Common myeloid progenitor, CD34-positive (primary cell): ENCODE measurements around the gene POU2AF2.

Source experiments
- CTCF ChIA-PET: fragments of 350-600 bp; sonication (Branson Sonifier 250); formaldehyde crosslinking; loops from one replicate; lab custom pipeline; 2021; ENCODE audit warnings: antibody characterized with exemption; lab: Charles Lee
- POLR2A ChIA-PET: fragments of 350-600 bp; sonication (Branson Sonifier 250); formaldehyde crosslinking; loops from one replicate; lab custom pipeline; 2021; ENCODE audit warnings: antibody characterized with exemption; lab: Charles Lee
- DNase-seq, 3 donors: peaks; one replicate each; pipeline versions ENCODE4 v3.0.0 to v3.0.0-alpha.2; 2013
- H3K27ac ChIP-seq, 2 experiments: 1 replicate in 1 of 2; 2 replicates in 1 of 2; pipeline ENCODE4 v1.7.0; 2013; ENCODE audit warnings: inconsistent platforms in 2 of 2, low read length in 2 of 2, mild to moderate bottlenecking in 2 of 2, low read depth in 1 of 2, moderate library complexity in 1 of 2; ENCODE audit not compliant: severe bottlenecking in 2 of 2, insufficient read depth in 1 of 2, poor library complexity in 1 of 2
- H3K27me3 ChIP-seq, 5 experiments: replicated peaks in 2 of 5; 1 replicate in 3 of 5; 2 replicates in 2 of 5; pipeline versions ENCODE4 v1.6.1 to v1.7.0; 2013; ENCODE audit warnings: low read length in 4 of 5, mild to moderate bottlenecking in 2 of 5, moderate library complexity in 2 of 5, inconsistent platforms in 1 of 5; ENCODE audit not compliant: insufficient read depth in 5 of 5, control insufficient read depth in 4 of 5
- H3K36me3 ChIP-seq, 4 experiments: 1 replicate in 2 of 4; 2 replicates in 2 of 4; pipeline versions ENCODE4 v1.6.1 to v1.7.0; 2013; ENCODE audit warnings: low read length in 3 of 4, control low read depth in 1 of 4, mild to moderate bottlenecking in 1 of 4; ENCODE audit not compliant: control insufficient read depth in 4 of 4, insufficient read depth in 4 of 4
- H3K4me1 ChIP-seq, 4 experiments: 1 replicate in 3 of 4; 2 replicates in 1 of 4; pipeline versions ENCODE4 v1.6.1 to v1.7.1; 2013; ENCODE audit warnings: low read length in 3 of 4, mild to moderate bottlenecking in 3 of 4, control low read depth in 1 of 4, inconsistent platforms in 1 of 4, moderate library complexity in 1 of 4; ENCODE audit not compliant: control insufficient read depth in 4 of 4, insufficient read depth in 4 of 4; ENCODE audit errors: control extremely low read depth in 1 of 4
- H3K4me3 ChIP-seq, 7 experiments: 1 replicate in 4 of 7; 2 replicates in 3 of 7; pipeline versions ENCODE4 v1.5.1 to v1.7.0; 2013; ENCODE audit warnings: mild to moderate bottlenecking in 7 of 7, low read length in 6 of 7, moderate library complexity in 6 of 7, inconsistent platforms in 2 of 7, low read depth in 2 of 7, control low read depth in 1 of 7; ENCODE audit not compliant: insufficient read depth in 4 of 7, control insufficient read depth in 1 of 7; ENCODE audit errors: extremely low read depth in 1 of 7
- H3K9me3 ChIP-seq, 5 experiments: 1 replicate in 4 of 5; 2 replicates in 1 of 5; pipeline versions ENCODE4 v1.6.1 to v1.7.1; 2013; ENCODE audit warnings: low read length in 4 of 5, mild to moderate bottlenecking in 2 of 5, inconsistent platforms in 1 of 5, low read depth in 1 of 5, moderate library complexity in 1 of 5; ENCODE audit not compliant: control insufficient read depth in 4 of 5, insufficient read depth in 2 of 5; ENCODE audit errors: control extremely low read depth in 1 of 5
- WGBS: methylation state at CpG from one replicate; pipeline ENCODE4 v1.1.5; 2013; ENCODE audit not compliant: insufficient coverage; 5-methylcytosine and 5-hydroxymethylcytosine counted together

POU2AF2 gene

DNA sequence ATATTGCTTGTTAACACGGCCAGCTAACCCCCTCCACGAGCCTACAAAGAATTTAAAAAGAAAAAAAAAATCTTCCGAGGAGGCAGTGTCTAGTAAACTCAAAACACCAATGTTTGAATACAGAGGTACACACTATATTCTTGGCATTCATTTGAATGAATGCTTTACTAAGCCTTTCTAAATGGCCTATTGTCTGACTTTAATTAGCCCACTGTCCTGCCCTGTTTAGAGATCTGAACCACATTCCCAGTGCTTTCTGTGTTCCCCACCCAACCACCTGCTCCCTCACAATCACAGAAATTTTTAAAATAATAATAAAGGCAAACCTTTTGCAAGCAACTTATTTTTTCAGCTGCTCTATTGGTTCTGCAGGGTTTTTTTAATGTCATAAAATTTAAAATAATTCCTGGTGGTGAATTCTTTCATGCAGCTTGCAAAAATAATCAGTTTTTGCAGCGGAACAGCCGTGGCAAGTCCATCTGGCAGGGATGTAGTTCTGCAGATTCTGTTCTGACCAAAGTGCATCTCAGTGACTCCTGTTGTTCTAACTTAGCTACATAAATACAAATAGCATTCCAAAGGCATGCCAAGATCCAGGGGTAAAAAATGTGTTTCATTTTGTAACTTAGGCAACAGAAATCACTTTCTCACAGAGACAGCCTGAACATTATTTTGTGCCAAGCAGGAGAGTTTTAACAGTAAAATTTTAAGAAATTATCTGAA is 23.8 kb downstream of the POU2AF2 start:
- Histone ChIP-seq H3K27ac (no peak overlapping the region), H3K27me3 (no peaks in the 10 kb centered on the region), H3K4me3 (no peak overlapping the region), H3K36me3 (no peaks in the 10 kb centered on the region), H3K9me3 (no peaks in the 10 kb centered on the region), H3K4me1 (no peaks in the 10 kb centered on the region)
- POLR2A ChIA-PET, result interaction anchor here (0.8 kb wide), 1 partner anchor 1895 kb away, joined by 3 read pairs; no protein-coding TSS in a partner anchor
- CTCF ChIA-PET, result interaction anchor here (0.6 to 3.2 kb wide), 3 partner anchors 14 to 123 kb away, joined by 4 to 10 read pairs (median 4); no protein-coding TSS in a partner anchor
- 100% methylated on average over 5 of the region's 5 CpGs for WGBS
- no peak for DNase-seq

DNA sequence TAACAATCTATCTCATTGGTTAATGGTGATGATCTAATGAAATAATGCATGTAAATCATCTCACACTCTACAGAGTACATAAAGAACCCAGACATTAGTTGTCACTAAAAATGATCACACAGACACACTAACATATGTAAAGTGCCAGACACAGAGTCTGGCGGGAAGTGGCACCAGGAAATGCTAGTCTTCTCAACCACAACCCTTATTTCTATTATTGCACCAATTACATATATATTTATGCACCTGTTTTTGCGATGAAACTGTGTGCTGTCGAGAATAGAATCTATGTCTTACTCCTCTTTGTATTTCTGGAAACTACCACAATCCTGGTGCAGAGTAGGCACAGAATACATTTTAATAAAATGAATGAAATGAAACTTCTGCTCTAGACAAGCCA is 26.9 kb downstream of the POU2AF2 start:
- H3K4me1 ChIP-seq, result no peaks in the 10 kb centered on the region
- ChIA-PET POLR2A (interaction anchor here (0.7 kb wide), 1 partner anchor 241 kb away, joined by 4 read pairs; no protein-coding TSS in a partner anchor), CTCF (interaction anchor here (0.5 to 1.5 kb wide), 4 partner anchors 18 to 152 kb away, joined by 3 to 4 read pairs (median 3); no protein-coding TSS in a partner anchor)
- no peaks in the 10 kb centered on the region for H3K36me3 ChIP-seq
- H3K27me3 ChIP-seq, result peaks cover 0 to under 1% (median 0%) of the 10 kb centered on the region in 5 experiments
- H3K4me3 ChIP-seq, result no peak overlapping the region
- 100% methylated on average over 1 of the region's 3 CpGs for WGBS
- H3K9me3 ChIP-seq, result no peaks in the 10 kb centered on the region
- no peak for DNase-seq
- H3K27ac ChIP-seq, result no peak overlapping the region

DNA sequence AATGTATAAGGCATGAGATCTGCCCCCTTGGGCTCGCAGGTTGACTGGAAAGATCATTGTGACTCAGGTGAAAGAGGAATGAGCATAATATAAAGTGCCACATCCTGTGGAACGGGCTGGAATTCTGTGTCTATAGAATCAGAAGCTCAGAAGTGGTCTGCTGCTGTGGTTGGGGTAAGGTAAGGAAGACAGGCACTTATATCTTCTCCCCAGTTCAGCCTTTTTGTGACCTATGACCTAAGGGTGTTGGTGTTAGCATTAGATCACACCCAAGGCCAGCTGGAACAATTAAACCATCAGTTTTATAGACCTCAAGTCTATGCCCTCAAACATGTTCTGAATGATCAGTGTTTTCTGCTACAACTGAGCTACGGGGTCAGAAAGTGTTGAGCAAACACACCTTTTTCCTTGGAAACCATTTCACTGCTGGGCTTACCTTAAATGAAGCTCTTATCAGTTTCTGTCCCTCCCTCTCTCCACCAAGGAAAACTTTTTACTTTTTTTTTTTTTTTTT is 37.1 kb downstream of the POU2AF2 start:
- no peaks in the 10 kb centered on the region for H3K4me1 ChIP-seq
- ChIA-PET CTCF (interaction anchor here (1.0 to 12.1 kb wide), 11 partner anchors 9 to 164 kb away, joined by 3 to 176 read pairs (median 5); no protein-coding TSS in a partner anchor), POLR2A (no interaction called here)
- DNase-seq, result no peak
- H3K36me3 ChIP-seq, result no peaks in the 10 kb centered on the region
- no peak overlapping the region for H3K27ac ChIP-seq
- 81% methylated on average over 3 of the region's 3 CpGs for WGBS
- peaks cover 0 to under 1% (median 0%) of the 10 kb centered on the region in 5 experiments for H3K27me3 ChIP-seq
- no peaks in the 10 kb centered on the region for H3K9me3 ChIP-seq
- no peak overlapping the region for H3K4me3 ChIP-seq

DNA sequence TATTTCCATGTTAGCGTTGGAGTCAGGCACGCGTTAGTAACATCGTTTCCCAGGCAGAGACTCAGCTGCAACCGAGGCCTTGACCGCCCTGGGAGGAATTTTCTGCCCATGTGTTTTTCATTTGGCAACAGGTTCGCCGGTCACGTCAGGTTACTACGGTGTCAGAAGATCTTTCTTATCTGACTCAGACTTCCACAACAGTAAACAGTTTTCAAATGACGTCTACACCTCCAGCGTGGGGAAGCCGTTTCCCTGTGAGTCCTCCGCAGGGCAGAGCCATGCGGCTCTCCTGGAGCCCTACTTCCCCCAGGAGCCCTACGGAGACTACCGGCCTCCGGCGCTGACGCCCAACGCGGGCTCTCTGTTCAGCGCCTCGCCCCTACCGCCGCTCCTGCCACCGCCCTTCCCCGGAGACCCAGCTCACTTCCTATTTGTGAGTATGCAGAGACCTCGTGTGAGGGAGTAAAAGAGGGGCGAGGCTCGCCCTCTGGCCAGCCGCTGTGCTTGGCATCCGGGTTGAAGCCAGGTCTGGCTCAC is 38.5 kb downstream of the POU2AF2 start:
- Histone ChIP-seq H3K9me3 (no peaks in the 10 kb centered on the region), H3K4me1 (no peaks in the 10 kb centered on the region), H3K27me3 (no peaks in the 10 kb centered on the region), H3K36me3 (no peaks in the 10 kb centered on the region), H3K4me3 (peak overlapping the region in 1 of 7 experiments; percentile 8), H3K27ac (no peak overlapping the region)
- peak in 2 of 3 donors; percentile 6 to 12 for DNase-seq
- WGBS, result 70% methylated on average over 33 of the region's 33 CpGs
- ChIA-PET CTCF (interaction anchor here (0.7 to 12.1 kb wide), 10 partner anchors 11 to 822 kb away, joined by 3 to 176 read pairs (median 4); no protein-coding TSS in a partner anchor), POLR2A (no interaction called here)

DNA sequence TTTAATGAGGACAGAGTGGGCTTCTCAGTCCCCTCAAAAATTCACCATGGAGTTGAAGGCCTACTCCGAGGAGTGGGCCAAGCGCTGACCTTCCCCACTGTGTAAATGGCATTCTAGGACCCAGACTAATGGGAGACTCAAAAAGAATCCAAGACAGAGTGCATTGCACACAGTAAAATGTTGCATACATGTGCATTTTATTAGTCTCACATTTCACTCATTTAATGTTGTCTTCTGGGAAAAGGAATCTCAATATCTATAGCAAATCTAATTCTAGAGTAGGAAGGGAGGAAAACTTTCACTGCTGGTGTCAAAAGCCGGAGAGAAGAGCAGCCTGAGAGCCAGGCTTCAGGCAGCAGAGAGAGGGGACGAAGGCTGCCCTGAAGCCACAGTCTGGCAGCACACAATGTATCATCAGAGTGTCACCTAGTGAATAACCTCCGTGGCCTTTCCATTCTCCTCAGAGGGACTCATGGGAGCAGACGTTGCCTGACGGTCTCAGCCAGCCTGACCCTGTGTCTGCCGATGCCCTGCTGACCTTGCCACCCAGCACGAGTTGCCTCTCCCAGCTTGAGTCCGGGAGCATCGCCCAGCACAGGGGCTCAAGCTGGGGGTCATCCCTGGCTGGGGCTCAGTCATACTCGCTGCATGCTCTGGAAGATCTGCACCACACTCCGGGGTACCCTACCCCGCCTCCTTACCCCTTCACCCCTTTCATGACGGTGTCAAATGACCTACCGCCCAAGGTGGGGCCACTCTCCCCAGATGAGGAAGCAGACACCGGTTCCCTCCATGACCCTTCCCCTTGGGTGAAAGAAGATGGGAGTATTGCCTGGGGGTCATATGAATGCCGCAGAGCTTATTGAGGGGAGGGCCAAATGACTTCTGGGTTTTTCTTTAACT is 39.9 kb downstream of the POU2AF2 start:
- no peak overlapping the region for H3K4me3 ChIP-seq
- no peak overlapping the region for H3K27ac ChIP-seq
- ChIA-PET CTCF (interaction anchor here (1.2 to 12.1 kb wide), 3 partner anchors 17 to 154 kb away, joined by 4 to 176 read pairs (median 10); no protein-coding TSS in a partner anchor), POLR2A (no interaction called here)
- no peaks in the 10 kb centered on the region for H3K4me1 ChIP-seq
- WGBS, result 93% methylated on average over 15 of the region's 18 CpGs
- H3K27me3 ChIP-seq, result no peaks in the 10 kb centered on the region
- no peaks in the 10 kb centered on the region for H3K36me3 ChIP-seq
- H3K9me3 ChIP-seq, result no peaks in the 10 kb centered on the region
- DNase-seq, result no peak

DNA sequence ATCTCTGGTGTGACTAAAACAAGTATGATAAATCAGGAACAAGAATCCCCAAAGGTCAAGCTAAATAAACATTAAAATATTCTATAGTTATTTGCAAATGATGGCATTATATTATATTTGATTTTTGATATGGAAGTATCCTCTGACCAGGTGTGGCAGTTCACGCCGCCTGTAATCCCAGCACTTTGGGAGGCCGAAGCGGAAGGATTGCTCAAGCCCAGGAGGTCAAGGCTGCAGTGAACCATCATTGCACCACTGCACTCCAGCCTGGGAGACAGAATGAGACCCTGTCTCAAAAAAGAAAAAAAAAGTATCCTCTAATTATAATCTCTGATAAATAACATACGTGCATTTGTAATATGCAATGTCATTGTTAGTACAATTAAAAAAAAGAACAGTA is 46.2 kb downstream of the POU2AF2 start:
- H3K36me3 ChIP-seq, result no peaks in the 10 kb centered on the region
- H3K9me3 ChIP-seq, result no peaks in the 10 kb centered on the region
- ChIA-PET CTCF (interaction anchor here (1.2 to 1.4 kb wide), 2 partner anchors 9 to 13 kb away, joined by 3 to 5 read pairs; no protein-coding TSS in a partner anchor), POLR2A (no interaction called here)
- peaks cover 0 to 1% (median 0%) of the 10 kb centered on the region in 5 experiments for H3K27me3 ChIP-seq
- no peak overlapping the region for H3K27ac ChIP-seq
- no peaks in the 10 kb centered on the region for H3K4me1 ChIP-seq
- no peak overlapping the region for H3K4me3 ChIP-seq
- DNase-seq, result no peak
- 100% methylated on average over 4 of the region's 5 CpGs for WGBS
